HG02884 (cell line): ENCODE results near the gene FHOD3.

ENCODE experiments used
- ATAC-seq: cut with Tn5 transposase; IDR thresholded peaks from one replicate; pipeline ENCODE4 v1.9.1; 2021; ENCODE audit warnings: mild to moderate bottlenecking, moderate library complexity; ENCODE audit not compliant: unreplicated experiment

Gene FHOD3

DNA sequence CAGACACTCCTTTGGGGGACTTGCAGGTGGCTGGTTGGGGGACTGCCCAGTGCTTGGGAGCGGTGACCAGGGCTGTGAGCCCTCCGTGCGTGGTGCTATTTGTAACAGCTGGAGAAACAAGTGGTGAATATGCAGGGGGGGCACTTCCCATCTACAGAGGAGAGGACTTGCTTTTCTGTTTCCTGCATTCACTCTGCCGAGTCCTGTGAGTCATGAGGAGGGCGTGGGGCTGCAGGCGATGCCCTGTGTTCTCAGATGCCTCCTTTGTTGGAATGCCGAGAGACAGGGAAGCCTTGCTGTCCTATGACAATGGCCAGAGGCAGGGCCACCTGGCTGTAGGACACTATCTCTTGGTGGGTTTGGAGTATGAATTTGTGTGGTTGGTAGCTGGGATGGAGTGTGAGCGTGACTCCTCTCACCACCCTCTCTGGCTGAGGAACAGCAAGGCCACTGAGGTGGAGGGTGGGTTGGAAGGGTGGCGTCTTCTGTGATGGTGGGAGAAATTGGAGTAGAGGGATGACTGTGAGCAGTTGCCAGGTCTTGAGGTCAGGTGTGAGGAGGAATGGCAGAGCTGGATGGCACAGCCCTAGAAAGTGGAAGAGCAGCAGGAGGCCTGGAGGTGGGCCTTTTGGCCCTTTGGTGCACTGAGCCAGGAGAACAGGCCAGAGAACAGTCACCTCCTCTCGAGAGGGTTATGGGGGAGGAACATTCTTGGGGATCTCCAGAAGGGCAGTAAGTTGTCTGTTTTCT, 24.3 kb downstream of the FHOD3 start:
- ATAC-seq = no peak

- ATAC-seq = no peak
These were observed 24.9 kb downstream of the FHOD3 start for GRCh38 chr18:36322408-36322728.

- no peak for ATAC-seq
These were observed 25.2 kb downstream of the FHOD3 start for GRCh38 chr18:36322734-36323133.

GRCh38 chr18:36323421-36323820, 25.9 kb downstream of the FHOD3 start:
- ATAC-seq = no peak

- ATAC-seq = no peak
These were observed 28.3 kb downstream of the FHOD3 start for GRCh38 chr18:36325846-36326245.

DNA sequence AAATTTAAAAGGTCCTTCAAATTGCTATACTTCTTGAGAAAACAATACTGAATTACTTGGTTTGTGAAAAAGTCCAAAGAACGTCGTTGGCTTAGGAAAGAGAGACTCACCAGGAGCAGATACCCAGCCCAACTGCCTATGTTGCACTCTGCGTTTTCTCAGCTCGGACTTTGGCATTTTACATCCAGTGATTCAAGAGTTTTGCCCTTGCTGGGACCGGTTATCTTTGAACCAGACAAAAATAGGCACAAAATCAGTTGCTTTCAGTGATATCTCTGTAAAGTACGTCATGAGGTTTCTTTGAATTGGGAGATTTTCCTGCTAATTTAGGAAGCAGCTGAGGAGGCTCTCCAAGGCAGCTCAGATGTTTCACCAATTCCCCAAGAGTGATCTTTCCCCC, 29.3 kb downstream of the FHOD3 start:
- no peak for ATAC-seq

DNA sequence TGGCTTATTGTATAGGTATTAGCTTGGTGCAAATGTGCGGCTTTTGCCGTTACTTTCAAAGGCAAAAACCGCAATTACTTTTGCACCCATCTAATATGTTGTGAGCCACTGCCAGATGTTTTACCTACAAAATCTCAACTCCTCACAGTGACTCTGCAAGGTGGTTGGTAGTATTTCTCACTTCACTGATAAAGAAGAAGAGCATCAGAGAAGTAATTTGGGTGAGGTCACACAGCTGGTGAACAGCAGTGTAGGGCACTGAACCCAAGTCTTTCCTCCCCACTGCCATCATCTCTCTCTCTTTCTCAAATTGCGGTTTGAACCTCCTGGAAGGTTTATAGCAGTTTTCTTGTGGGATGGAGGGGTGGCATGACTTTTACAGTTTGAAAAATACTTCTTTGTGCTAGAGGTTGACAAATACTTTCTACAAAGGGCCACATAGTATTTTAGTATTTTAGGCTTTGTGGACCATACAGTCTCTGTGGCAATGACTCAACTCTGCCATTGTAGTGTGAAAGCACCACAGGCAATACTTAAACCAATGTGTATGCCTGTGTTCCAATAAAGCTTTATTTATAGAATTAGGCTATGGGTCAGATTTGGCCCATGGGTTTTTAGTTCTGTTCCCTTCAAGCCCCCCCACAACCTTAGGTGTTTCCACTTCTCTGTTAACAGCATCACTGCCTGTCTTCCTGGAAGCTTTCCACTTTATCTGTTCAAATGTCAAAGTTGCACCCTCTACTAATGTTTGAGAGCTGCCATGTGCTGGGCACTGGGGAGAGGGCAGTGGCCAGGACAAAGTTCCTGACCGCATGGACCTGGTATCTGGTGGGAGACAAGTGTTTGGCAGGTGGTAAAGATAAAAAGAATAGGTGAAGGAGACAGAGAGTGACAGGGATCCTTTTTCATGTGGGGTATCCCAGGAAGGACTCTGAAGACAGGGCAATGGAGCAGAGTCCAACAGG, 30.1 kb downstream of the FHOD3 start:
- no peak for ATAC-seq

GRCh38 chr18:36328385-36328858, 30.9 kb downstream of the FHOD3 start:
- no peak for ATAC-seq

DNA sequence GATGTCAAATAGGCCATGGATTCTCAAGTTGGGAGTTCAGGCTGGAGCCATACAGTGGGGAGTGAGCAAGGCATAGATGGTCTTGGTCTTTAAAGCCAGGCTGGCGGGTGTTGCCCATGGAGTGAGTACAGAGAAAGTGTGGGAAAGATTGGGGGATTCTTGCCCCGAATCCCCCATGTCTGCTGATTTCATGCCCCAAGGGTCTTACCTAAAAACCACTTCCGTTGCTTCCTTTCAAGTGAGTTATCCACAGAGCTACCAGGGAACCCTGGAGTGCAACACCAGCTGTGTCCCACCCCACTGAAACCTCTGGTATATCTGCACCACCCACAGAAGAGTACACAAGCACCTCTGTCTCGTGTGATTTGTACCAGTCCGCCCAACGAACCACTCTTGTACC, 31.4 kb downstream of the FHOD3 start:
- no peak for ATAC-seq

DNA sequence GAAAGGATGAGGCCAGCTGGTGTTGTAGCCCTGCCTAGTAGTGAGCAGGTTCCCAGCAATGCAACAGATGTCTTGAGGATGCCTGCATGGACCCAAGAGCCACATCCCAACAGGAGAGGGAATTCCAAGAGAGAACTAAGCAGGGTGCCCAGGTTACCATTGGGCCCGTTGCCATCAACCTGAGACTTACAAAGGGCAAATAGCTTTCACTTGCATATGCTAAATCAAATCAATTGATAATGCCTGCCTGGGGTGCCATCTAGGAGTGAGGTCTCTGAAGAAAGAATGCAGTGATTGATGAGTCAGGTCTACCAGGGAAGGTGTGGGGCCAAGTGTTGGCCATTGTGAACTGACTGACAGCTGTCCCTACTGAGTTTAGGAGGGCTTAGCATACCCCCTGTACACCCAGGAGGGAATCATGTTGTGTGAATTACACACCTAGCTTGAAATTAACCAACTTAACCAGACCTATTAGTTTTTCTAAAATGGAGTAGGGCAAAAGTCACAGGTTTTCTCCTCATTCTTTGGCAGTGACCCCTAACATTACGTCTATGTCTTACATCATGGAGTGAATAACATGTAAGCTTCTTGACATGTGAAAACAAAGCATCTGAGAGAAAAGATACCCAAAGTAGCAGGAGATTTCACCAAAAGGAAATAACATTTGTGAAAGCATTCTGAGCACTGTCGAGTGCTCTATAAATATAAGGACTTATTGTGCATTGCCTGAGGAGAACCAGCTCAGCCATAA, 32.3 kb downstream of the FHOD3 start:
- no peak for ATAC-seq

GRCh38 chr18:36330435-36331052, 33.0 kb downstream of the FHOD3 start:
- ATAC-seq = no peak

GRCh38 chr18:36331521-36331971, 34.0 kb downstream of the FHOD3 start:
- no peak for ATAC-seq

- ATAC-seq = no peak
These were observed 35.9 kb downstream of the FHOD3 start for GRCh38 chr18:36333414-36333813.

DNA sequence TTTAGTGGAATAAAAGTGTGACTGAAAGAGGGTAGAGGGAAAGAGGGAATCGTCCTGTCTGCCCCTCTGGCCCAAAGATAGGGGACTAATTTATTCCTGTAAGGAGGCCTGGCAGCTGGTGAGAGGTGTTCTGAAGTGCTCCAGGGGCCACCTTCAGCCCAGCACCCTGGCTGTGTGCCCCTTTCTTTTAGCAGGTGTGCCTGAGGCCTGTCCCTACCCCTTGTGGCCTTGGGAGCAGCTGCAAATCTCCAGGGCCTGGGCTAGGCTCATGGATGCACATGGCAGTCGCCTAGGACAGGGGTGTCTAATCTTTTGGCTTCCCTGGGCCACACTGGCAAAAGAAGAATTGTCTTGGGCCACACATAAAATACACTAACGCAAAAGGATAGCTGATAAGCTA, 37.3 kb downstream of the FHOD3 start:
- ATAC-seq = no peak

DNA sequence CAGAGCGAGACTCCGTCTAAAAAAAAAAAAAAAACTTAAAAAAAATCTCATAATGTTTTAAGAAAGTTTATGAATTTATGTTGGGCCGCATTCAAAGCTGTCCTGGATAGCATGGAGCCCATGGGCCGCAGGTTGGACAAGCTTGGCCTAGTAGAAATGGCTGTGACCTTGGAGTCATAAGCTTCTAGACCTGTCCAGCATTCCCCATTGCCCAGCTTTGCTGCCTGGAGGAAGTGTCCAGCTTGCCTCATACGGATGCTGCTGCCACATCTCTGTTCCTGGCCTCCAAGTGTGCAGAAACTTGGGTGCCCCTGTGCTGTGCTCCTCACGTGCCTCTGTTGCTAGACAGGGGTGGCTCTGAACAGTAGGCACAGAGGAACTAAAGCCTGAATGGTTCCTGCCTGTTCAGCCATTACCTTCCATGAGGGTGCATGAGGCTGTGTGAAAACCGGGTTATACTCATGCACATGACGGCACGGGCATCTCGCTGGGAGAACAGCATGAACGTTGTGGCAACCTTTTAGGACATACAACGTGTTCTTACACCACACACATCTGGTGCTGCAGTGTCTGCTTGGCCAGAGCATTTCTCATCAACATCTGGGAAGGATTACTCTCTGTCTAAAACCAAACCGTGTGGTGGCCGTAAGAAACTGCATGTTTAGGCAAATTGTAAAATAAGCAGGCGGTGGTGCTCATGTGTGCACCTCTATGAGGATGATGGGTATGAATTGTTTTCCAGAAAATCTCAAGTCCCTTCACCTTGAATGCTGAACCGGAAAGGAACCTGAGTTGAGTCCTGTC, 38.2 kb downstream of the FHOD3 start:
- ATAC-seq = no peak

GRCh38 chr18:36337679-36338402, 40.3 kb downstream of the FHOD3 start:
- ATAC-seq = no peak

DNA sequence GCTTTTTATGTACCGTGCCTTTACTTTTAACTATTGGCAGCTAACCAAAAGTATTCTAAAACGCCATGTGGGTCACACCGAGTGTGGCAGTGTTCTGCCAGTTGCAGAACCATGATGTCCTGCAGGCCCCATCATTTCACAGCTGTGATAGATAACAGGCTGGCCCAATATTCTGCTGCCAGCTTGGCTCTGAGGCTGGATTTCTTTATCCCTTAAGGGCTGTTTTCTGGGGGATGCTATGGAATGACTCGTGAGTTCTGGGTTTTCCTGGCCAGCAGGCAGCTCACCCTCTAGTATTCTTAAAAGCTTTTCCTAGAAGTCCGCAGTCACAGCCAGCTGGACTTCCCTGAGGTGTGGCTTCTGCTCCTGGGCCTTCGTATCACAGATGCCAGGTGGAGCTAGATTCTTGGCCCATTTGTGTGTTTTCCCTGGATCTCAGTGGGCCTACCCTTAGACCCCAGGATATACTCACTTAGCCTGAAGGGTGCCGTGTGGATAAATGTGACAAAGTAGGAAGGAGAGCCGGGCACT, 41.0 kb downstream of the FHOD3 start:
- ATAC-seq = no peak

DNA sequence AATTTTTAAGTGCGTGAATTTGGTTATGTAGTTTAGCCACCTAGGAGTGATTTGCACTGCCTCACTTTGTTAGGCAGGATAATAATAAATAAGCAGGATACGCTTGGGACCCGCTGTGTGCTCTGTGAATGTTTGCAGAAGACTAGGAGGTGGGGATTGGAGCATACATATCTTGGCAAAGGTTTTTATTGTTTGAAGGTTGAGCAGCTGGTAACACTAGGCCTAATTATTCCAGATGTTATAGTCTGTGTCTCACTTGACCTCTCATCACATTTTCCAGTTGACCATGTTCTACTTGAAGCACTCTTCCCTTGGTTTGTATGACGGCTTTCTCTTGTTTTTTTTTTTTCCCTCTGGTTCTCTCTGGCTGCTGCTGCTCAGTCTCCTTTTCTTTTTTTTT, 42.7 kb downstream of the FHOD3 start:
- no peak for ATAC-seq

- ATAC-seq = no peak
These were observed 44.4 kb downstream of the FHOD3 start for GRCh38 chr18:36341944-36342343.
